ENCODE measurements around the gene MTMR12. TPM values are rescaled to one million over a fixed set of nuclear protein-coding genes. Genes with fewer than 3 reads are reported as not detected.

MTMR12 gene
- total and polyA plus RNA-seq, 2 of the 8 experiments (the other 6 are each of a cell fraction or from before 2014, with no cell fraction given), result 19.1 to 59.3 TPM

GRCh38 chr5:32201122-32201753 lies 111.5 kb downstream of the MTMR12 start:
- CTCF ChIA-PET (ENCODE audit: partially characterized antibody), result no interaction called here
- H2AK5ac ChIP-seq (ENCODE audit: low read depth, low read length), result no peak overlapping the region
- WGBS, 2 experiments (ENCODE audit: extremely low coverage in 1 of 2, insufficient coverage in 1 of 2, insufficient read length in 1 of 2, insufficient replicate concordance in 2 of 2, low coverage in 1 of 2, low lambda C conversion rate in 2 of 2, missing lambda C conversion rate in 1 of 2), result 82% methylated on average over 3 of the region's 3 CpGs; no CpG with 5 or more reads in 1 of the 2 experiments
- H4K20me1 ChIP-seq (replicated peaks in 1 of 2; ENCODE audit: control insufficient read depth in 1 of 2, insufficient read depth in 2 of 2, low read length in 2 of 2), result no peaks in the 10 kb centered on the region
- no peak overlapping the region for H2BK5ac ChIP-seq (ENCODE audit: low read depth, low read length)
- H3K23me2 ChIP-seq (ENCODE audit: low read depth, low read length), result no peaks in the 10 kb centered on the region
- no peaks in the 10 kb centered on the region for H3K4me1 ChIP-seq (replicated peaks in 1 of 4; ENCODE audit: control insufficient read depth in 3 of 4, insufficient read depth in 4 of 4, low read length in 3 of 4)
- H3K4ac ChIP-seq (replicated peaks; ENCODE audit: insufficient read length, low read depth, low read length), result no peak overlapping the region
- no peak overlapping the region for H4K91ac ChIP-seq (replicated peaks; ENCODE audit: insufficient read length, low read length)
- POLR2A ChIA-PET (ENCODE audit: partially characterized antibody), result no interaction called here
- H3K27me3 ChIP-seq (replicated peaks in 1 of 4; ENCODE audit: control insufficient read depth in 3 of 4, extremely low read depth in 1 of 4, insufficient read depth in 3 of 4, low read length in 3 of 4), result no peaks in the 10 kb centered on the region
- H2BK15ac ChIP-seq (ENCODE audit: low read length), result no peak overlapping the region
- H2BK120ac ChIP-seq (replicated peaks; ENCODE audit: low read depth, low read length), result no peak overlapping the region
- no peak overlapping the region for H2AFZ ChIP-seq (ENCODE audit: low read length)
- no peak for FAIRE-seq
- no peak overlapping the region for H4K5ac ChIP-seq (ENCODE audit: insufficient read length, low read depth, low read length)
- no peak for DNase-seq (ENCODE audit: low read depth in 1 of 2, low spot score in 2 of 2)
- TF ChIP-seq JUN (IDR thresholded peaks at IDR 0.05; ENCODE audit: low read depth, low read length), result no peak
- no peak for TF ChIP-seq CBX5 (IDR thresholded peaks at IDR 0.05; ENCODE audit: low read depth, low read length)
- no peak for TF ChIP-seq YY1 (IDR thresholded peaks at IDR 0.05; ENCODE audit: low read depth, low read length)
- no peak for TF ChIP-seq POLR2A (IDR thresholded peaks at IDR 0.05; ENCODE audit: control extremely low read depth in 1 of 2, low read depth in 2 of 2, low read length in 2 of 2)
- no peak for TF ChIP-seq CBX8 (IDR thresholded peaks at IDR 0.05; ENCODE audit: borderline replicate concordance, low read depth, low read length)
- TF ChIP-seq TEAD4 (IDR thresholded peaks at IDR 0.05; ENCODE audit: low read depth, low read length), result no peak
- no peak for TF ChIP-seq SP2 (IDR thresholded peaks at IDR 0.05; ENCODE audit: low read length)
- TF ChIP-seq CREB1 (IDR thresholded peaks at IDR 0.05), result no peak
- H2BK20ac ChIP-seq (ENCODE audit: low read length), result no peak overlapping the region
- no peak overlapping the region for H2BK12ac ChIP-seq (ENCODE audit: low read depth, low read length)
- H3K79me2 ChIP-seq (ENCODE audit: control insufficient read depth in 1 of 2, insufficient read depth in 2 of 2, low read length in 2 of 2), result no peaks in the 10 kb centered on the region
- H3K79me1 ChIP-seq (ENCODE audit: low read depth, low read length), result no peaks in the 10 kb centered on the region
- H3K4me3 ChIP-seq (ENCODE audit: extremely low read depth in 1 of 4, insufficient read depth in 2 of 4, low read depth in 3 of 4, low read length in 4 of 4), result no peak overlapping the region
- no peak overlapping the region for H3K14ac ChIP-seq (ENCODE audit: insufficient read length)
- H3K23ac ChIP-seq (ENCODE audit: insufficient read length), result no peak overlapping the region
- H3K9ac ChIP-seq (replicated peaks in 1 of 4; ENCODE audit: extremely low read depth in 1 of 4, low read depth in 3 of 4, low read length in 3 of 4), result no peak overlapping the region
- H3K4me2 ChIP-seq (ENCODE audit: insufficient read depth in 1 of 2, low read depth in 2 of 2, low read length in 2 of 2), result no peak overlapping the region
- H3K9me3 ChIP-seq (ENCODE audit: insufficient read depth in 2 of 2, low read depth in 1 of 2, low read length in 1 of 2), result no peaks in the 10 kb centered on the region
- no peak overlapping the region for H3K27ac ChIP-seq (ENCODE audit: low read depth, low read length)
- no peak overlapping the region for H4K8ac ChIP-seq (ENCODE audit: extremely low read depth, insufficient read depth, low read length)
- no peak overlapping the region for H3K56ac ChIP-seq (replicated peaks; ENCODE audit: insufficient read length, low read depth, low read length)
- H3K18ac ChIP-seq (ENCODE audit: extremely low read depth, low read length), result no peak overlapping the region
- no peaks in the 10 kb centered on the region for H3K36me3 ChIP-seq (ENCODE audit: control insufficient read depth in 2 of 4, insufficient read depth in 4 of 4, low read length in 3 of 4)

Measured in H1 (cell line).